Activated T-cell treated with anti-CD3 and anti-CD28 coated beads, Interleukin-2, amount 50 U/mL, for 4 hours (primary cell): ENCODE results near the gene CROCC2. TPM values are rescaled to one million over a fixed set of nuclear protein-coding genes. Genes with fewer than 3 reads are reported as not detected.
A peak's percentile ranks its signal among the peaks of the same experiment; 100 is the strongest.

Source experiments
- ATAC-seq, 2 donors: fragments of 200-7000 bp; cut with Tn5 transposase; one replicate each; pipeline ENCODE4 v1.10.0; 2021
- DNase-seq: peaks from one replicate; pipeline ENCODE4 v3.0.0-alpha.2; 2020
- H3K27me3 Mint-ChIP-seq: one replicate; pipeline ENCODE4 v1.8.0; 2021; ENCODE audit warnings: low read depth, mixed read lengths
- H3K36me3 Mint-ChIP-seq: one replicate; pipeline ENCODE4 v1.8.0; 2022; ENCODE audit warnings: mixed read lengths; ENCODE audit not compliant: insufficient read depth
- H3K4me1 Mint-ChIP-seq: one replicate; pipeline ENCODE4 v1.8.0; 2021; ENCODE audit warnings: low read depth, mixed read lengths
- H3K4me3 Mint-ChIP-seq: one replicate; pipeline ENCODE4 v1.8.0; 2021; ENCODE audit warnings: mild to moderate bottlenecking, moderate library complexity, mixed read lengths
- H3K9me3 Mint-ChIP-seq: one replicate; pipeline ENCODE4 v1.8.0; 2021; ENCODE audit warnings: mixed read lengths
- total RNA-seq, 3 donors: library from RNA; stranded (reverse); gene quantifications; one replicate each; pipeline ENCODE4 v1.2.1, GENCODE V29; 2021

Gene CROCC2
- total RNA-seq, 3 donors from 2014 or later = not detected

DNA sequence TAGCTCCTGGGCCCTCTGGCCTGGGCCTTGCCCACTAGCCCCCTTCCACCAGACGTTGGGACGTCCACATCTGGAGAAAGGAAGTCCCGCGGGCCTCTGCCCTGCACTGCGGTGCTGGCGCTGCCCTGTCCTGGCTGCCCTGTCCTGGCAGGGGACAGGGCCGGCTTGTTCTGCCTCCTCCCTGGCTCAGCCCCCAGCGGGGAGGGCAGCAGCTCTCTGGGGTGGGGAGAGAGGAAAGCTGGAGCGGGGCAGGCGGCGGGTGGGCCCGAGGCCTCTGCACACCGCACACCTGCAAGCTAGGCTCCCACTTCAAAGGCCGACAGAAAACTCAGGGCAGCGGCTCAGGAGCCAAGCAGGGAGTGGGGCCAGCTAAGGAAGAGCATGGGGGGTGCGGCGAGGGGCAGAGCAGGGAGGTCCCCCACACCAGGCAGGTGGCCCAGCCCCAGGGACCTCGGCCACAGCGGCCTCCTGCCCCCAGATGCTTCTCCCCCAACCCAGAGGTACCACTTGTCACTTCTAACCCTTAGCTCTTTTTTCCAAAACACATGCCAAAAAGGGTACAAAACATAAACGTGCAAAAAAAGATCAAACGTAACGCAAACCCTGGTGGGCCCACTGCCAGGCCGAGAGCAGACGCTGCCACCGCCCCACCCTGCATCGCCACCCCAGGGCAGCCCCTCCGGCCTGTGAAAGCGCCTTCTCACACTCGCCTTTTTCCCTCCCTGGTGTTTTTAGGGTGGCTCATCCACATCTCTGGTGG lies 105.8 kb downstream of the CROCC2 start:
- no peak for DNase-seq
- peaks cover 10% of the 10 kb centered on the region for H3K27me3 Mint-ChIP-seq
- H3K4me1 Mint-ChIP-seq = peaks cover 20% of the 10 kb centered on the region
- H3K4me3 Mint-ChIP-seq = no peak overlapping the region
- ATAC-seq = peak; percentile 9 to 22
- no peaks in the 10 kb centered on the region for H3K36me3 Mint-ChIP-seq
- no peaks in the 10 kb centered on the region for H3K9me3 Mint-ChIP-seq

GRCh38 chr2:241014224-241014623 lies 108.1 kb downstream of the CROCC2 start:
- Mint-ChIP-seq H3K27me3 (peaks cover 4% of the 10 kb centered on the region), H3K4me3 (no peak overlapping the region), H3K4me1 (peaks cover 15% of the 10 kb centered on the region), H3K9me3 (no peaks in the 10 kb centered on the region), H3K36me3 (no peaks in the 10 kb centered on the region)
- DNase-seq (no peak), ATAC-seq (no peak)

DNA sequence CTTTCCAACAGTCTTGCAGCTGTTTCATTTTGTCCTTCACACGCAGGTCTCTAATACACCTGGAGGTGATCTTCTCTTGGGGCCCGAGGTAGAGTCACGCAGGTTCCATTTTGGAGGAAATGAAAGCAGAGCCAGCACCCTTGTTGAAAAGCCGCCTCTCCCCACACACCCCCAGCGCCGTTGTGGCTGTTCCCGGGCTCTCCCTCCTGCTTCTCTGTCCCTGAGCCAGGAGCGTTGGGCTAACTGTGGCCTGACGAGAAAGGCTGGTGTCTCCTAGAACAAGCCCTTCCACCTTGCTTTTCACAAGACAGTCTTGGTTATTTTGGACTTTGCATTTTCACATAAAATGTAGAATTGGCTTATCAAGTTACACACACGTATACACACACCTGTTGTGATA lies 108.6 kb downstream of the CROCC2 start:
- peaks cover 3% of the 10 kb centered on the region for H3K27me3 Mint-ChIP-seq
- H3K4me3 Mint-ChIP-seq = no peak overlapping the region
- DNase-seq = no peak
- no peak for ATAC-seq
- H3K36me3 Mint-ChIP-seq = no peaks in the 10 kb centered on the region
- H3K4me1 Mint-ChIP-seq = peaks cover 10% of the 10 kb centered on the region
- no peaks in the 10 kb centered on the region for H3K9me3 Mint-ChIP-seq

- H3K36me3 Mint-ChIP-seq = no peaks in the 10 kb centered on the region
- DNase-seq (no peak), ATAC-seq (no peak)
- peaks cover 3% of the 10 kb centered on the region for H3K27me3 Mint-ChIP-seq
- H3K9me3 Mint-ChIP-seq = no peaks in the 10 kb centered on the region
- peaks cover 4% of the 10 kb centered on the region for H3K4me1 Mint-ChIP-seq
- H3K4me3 Mint-ChIP-seq = no peak overlapping the region
Observed at GRCh38 chr2:241015439-241015838, 109.3 kb downstream of the CROCC2 start.

DNA sequence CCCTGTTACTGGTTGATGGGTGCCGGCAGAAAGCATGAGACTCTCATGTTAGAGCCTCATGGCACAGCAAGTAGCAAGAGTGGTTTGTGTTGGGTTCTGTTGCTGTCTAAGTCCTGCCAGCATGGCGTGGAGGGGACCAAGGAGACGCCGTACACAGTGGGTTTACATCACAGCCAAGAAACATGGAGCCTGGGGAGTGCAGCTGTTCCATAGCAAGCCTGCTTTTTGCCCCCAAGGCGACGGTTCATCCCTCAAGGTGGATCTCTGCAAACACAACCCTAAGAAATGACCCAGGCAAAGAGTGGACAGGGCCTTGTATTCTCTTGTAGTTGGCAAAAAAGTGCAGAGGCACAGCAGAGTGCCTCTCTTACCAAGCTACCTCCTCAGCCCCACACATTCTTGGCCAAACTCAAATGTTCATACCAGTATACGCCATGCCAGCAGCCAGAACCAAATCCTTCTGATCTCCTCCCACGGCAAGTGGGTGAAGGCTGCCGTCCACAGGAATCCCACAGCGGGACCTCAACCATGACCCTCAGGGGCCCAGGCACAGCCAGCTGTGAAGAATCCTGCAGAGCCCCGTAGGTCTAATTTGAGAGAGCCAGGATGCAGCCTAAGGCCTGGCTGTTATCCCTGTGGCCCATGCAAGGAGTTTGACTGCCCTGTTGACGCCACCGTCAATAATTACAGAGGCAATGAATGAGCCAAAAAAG lies 111.2 kb downstream of the CROCC2 start:
- H3K27me3 Mint-ChIP-seq = peaks cover 2% of the 10 kb centered on the region
- ATAC-seq = no peak
- H3K36me3 Mint-ChIP-seq = no peaks in the 10 kb centered on the region
- H3K4me1 Mint-ChIP-seq = peaks cover 2% of the 10 kb centered on the region
- no peak overlapping the region for H3K4me3 Mint-ChIP-seq
- DNase-seq = no peak
- H3K9me3 Mint-ChIP-seq = peaks cover 2% of the 10 kb centered on the region

DNA sequence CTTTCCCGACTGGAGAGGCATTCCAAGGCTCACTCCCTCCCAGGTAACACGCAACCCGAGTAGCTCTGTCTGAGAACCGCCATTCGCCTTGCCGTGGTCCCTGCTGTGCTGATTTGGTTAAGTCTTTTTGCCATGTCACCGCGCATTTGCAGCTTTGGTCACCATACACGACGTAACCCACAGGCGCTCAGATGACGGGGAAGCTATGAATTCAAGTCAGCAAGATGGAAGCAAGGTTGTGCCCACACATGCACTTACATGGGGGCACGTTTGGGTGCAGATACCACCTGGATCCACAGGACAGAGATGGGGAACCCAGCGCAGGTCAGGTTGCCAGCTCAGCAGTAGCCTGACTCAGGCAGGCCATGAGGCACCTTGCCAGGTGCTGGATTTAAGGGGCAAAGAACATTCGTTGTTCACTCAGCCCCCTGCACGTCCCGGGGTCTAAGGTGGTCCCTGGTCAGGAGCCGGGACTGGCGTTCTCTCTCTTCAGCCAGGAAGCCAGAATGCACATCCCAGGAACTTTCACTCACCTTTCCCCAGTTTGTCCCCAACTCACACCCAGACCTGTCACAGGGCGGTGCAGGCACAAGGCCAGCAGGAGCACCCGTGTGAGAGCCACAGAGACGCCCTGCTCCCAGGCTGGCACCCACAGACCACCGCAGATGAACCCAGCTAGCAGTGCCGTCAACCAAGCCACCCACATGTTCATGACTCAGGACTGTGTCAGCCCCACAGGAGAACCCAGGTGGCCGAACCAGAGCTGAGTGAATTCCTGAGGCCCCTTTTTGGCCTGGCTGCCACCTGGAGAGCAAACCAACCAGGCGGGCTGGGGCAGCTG lies 112.1 kb downstream of the CROCC2 start:
- DNase-seq (no peak), ATAC-seq (peak; percentile 53 to 66)
- no peak overlapping the region for H3K4me3 Mint-ChIP-seq
- no peaks in the 10 kb centered on the region for H3K4me1 Mint-ChIP-seq
- H3K27me3 Mint-ChIP-seq = no peaks in the 10 kb centered on the region
- peaks cover 7% of the 10 kb centered on the region for H3K9me3 Mint-ChIP-seq
- H3K36me3 Mint-ChIP-seq = no peaks in the 10 kb centered on the region

- ATAC-seq = no peak
- no peaks in the 10 kb centered on the region for H3K27me3 Mint-ChIP-seq
- no peak overlapping the region for H3K4me3 Mint-ChIP-seq
Observed at GRCh38 chr2:241019441-241020139, 113.5 kb downstream of the CROCC2 start.

DNA sequence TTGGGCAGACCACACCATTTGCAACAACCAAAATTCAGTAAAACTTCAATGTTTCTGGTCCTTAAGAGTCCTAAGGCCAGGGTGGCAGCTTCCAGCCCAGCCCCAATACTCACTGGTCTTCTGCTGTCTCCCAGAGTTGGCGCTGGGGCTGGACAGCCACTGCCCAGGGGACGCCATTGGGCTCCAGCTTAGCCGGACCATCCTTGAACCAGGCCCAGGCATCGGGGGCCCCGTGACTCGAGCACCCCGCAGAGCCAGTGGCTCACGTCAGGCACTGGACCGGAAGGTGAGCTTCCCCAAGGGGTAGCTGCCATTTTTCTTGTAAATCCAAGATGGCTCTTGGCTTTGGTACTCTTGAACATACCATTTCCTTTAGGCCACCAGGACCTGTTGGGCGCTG lies 114.1 kb downstream of the CROCC2 start:
- Mint-ChIP-seq H3K4me1 (no peaks in the 10 kb centered on the region), H3K9me3 (peaks cover 14% of the 10 kb centered on the region), H3K27me3 (no peaks in the 10 kb centered on the region)

More at GRCh38 chr2:241019441-241020139, 113.5 kb downstream of the CROCC2 start:
- no peak for DNase-seq
- Mint-ChIP-seq H3K4me1 (no peaks in the 10 kb centered on the region), H3K36me3 (no peaks in the 10 kb centered on the region), H3K9me3 (peaks cover 10% of the 10 kb centered on the region)

GRCh38 chr2:241020629-241021190 lies 114.6 kb downstream of the CROCC2 start:
- Mint-ChIP-seq H3K4me1 (no peaks in the 10 kb centered on the region), H3K9me3 (peaks cover 19% of the 10 kb centered on the region), H3K27me3 (no peaks in the 10 kb centered on the region), H3K4me3 (no peak overlapping the region), H3K36me3 (no peaks in the 10 kb centered on the region)
- DNase-seq (no peak), ATAC-seq (no peak)

More for the DNA sequence above, 114.1 kb downstream of the CROCC2 start:
- ATAC-seq = no peak
- DNase-seq = no peak
- Mint-ChIP-seq H3K36me3 (no peaks in the 10 kb centered on the region), H3K4me3 (no peak overlapping the region)

DNA sequence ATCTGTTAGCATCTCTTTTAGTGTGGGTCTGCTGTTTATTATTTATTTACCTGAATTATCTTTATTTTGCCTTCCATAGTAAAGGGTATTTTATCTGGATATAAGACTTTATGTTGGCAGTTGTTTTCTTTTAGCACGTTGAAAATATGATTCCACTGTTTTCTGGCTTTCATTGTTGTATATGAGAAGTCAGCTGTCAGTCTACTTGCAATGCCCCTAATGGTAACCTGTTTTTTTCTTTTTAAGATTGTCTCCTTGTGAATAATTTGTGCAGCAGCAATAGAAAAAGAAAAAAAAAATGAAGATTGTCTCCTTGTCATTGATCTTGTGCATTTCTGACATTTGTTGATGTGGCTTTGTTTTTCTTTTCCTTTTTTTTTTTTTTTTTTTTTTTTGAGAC lies 119.5 kb downstream of the CROCC2 start:
- peaks cover 3% of the 10 kb centered on the region for H3K36me3 Mint-ChIP-seq
- no peaks in the 10 kb centered on the region for H3K27me3 Mint-ChIP-seq
- ATAC-seq (no peak), DNase-seq (no peak)
- H3K4me1 Mint-ChIP-seq = no peaks in the 10 kb centered on the region
- H3K4me3 Mint-ChIP-seq = no peak overlapping the region
- H3K9me3 Mint-ChIP-seq = peaks cover 28% of the 10 kb centered on the region

- DNase-seq (no peak), ATAC-seq (no peak)
- Mint-ChIP-seq H3K27me3 (no peaks in the 10 kb centered on the region), H3K4me3 (no peak overlapping the region), H3K4me1 (no peaks in the 10 kb centered on the region), H3K36me3 (peaks cover 3% of the 10 kb centered on the region), H3K9me3 (peaks cover 18% of the 10 kb centered on the region)
Observed at GRCh38 chr2:241029599-241030332, 123.6 kb downstream of the CROCC2 start.

GRCh38 chr2:241030333-241030680 lies 124.2 kb downstream of the CROCC2 start:
- DNase-seq (no peak), ATAC-seq (no peak)
- peaks cover 13% of the 10 kb centered on the region for H3K9me3 Mint-ChIP-seq
- no peaks in the 10 kb centered on the region for H3K4me1 Mint-ChIP-seq
- H3K27me3 Mint-ChIP-seq = no peaks in the 10 kb centered on the region
- H3K4me3 Mint-ChIP-seq = no peak overlapping the region
- H3K36me3 Mint-ChIP-seq = peaks cover 3% of the 10 kb centered on the region

- Mint-ChIP-seq H3K4me3 (no peak overlapping the region), H3K9me3 (peaks cover 8% of the 10 kb centered on the region), H3K4me1 (no peaks in the 10 kb centered on the region), H3K27me3 (no peaks in the 10 kb centered on the region), H3K36me3 (peaks cover 3% of the 10 kb centered on the region)
- no peak for ATAC-seq
- no peak for DNase-seq
Observed at GRCh38 chr2:241030883-241031282, 124.7 kb downstream of the CROCC2 start.
